Dendritic cell treated with granulocyte-macrophage colony-stimulating factor and Interleukin-4, amounts not matched to agents 40 ng/mL and 50 ng/mL, for 4 days (primary cell): ENCODE data around the gene CREB3.

Experiments
- H3K27ac Mint-ChIP-seq: one replicate; pipeline ENCODE4 v1.8.0; 2022; ENCODE audit warnings: mild to moderate bottlenecking, mixed read lengths
- H3K27me3 Mint-ChIP-seq: one replicate; pipeline ENCODE4 v1.8.0; 2022; ENCODE audit warnings: mild to moderate bottlenecking, mixed read lengths
- H3K36me3 Mint-ChIP-seq: one replicate; pipeline ENCODE4 v1.8.0; 2022; ENCODE audit warnings: low read depth, mixed read lengths
- H3K4me1 Mint-ChIP-seq: one replicate; pipeline ENCODE4 v1.8.0; 2022; ENCODE audit warnings: low read depth, mixed read lengths
- H3K4me3 Mint-ChIP-seq: one replicate; pipeline ENCODE4 v1.8.0; 2022; ENCODE audit warnings: mild to moderate bottlenecking, moderate library complexity, mixed read lengths
- H3K9me3 Mint-ChIP-seq: one replicate; pipeline ENCODE4 v1.8.0; 2022; ENCODE audit warnings: mixed read lengths
- intact Hi-C: fragments of 100-400 bp; cut with micrococcal nuclease; formaldehyde crosslinking; loops from one replicate; pipeline ENCODE4 v1.15.0; 2022

Gene CREB3

DNA sequence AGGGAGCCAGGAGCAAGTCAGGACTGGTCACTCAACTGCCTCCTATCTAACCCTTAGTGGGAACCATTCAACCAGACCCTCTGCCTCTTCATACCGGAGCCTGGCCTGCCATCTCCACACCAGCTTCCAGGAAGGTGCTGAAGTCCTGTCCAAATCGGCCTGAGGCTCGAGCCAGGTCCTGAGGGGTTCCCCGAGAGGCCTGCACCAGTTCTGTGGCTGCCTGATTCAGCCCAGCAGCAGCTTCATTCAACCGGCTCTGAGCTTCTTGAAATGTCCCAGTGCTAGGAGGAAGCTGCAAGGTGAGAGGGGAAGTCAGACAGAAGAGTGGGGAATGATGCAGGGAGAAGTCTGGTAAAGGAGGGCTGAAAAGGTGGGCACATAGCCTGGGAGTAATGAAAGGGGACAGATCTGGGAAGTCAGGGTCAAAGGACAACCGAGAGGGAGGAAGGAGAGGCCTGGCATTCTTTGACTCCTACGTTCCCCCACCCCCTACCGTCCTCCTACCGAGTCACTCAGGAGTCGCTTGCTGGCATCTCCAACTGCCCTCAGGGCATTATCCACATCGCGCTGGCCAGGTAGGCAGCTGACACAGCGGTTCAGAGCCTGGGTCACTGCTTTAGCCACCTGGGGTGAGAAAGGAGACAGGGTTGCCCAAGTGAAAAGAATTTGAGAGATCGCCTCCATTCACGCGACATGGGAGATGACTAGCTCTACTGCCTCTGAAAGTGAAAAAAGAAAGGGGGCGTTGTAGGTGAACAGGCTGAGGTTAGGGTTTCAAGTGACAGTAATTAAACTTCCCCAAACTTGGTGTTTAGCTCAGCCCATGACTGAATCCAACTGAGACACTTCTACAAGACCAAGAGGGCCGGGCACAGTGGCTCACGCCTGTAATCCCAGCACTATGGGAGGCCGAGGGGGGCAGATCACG lies 20.7 kb upstream of the CREB3 start:
- intact Hi-C loops: no loop called here
- Mint-ChIP-seq H3K27ac (no peak overlapping the region), H3K4me3 (no peak overlapping the region), H3K9me3 (no peaks in the 10 kb centered on the region), H3K27me3 (no peaks in the 10 kb centered on the region), H3K36me3 (no peaks in the 10 kb centered on the region), H3K4me1 (peaks cover 11% of the 10 kb centered on the region)

DNA sequence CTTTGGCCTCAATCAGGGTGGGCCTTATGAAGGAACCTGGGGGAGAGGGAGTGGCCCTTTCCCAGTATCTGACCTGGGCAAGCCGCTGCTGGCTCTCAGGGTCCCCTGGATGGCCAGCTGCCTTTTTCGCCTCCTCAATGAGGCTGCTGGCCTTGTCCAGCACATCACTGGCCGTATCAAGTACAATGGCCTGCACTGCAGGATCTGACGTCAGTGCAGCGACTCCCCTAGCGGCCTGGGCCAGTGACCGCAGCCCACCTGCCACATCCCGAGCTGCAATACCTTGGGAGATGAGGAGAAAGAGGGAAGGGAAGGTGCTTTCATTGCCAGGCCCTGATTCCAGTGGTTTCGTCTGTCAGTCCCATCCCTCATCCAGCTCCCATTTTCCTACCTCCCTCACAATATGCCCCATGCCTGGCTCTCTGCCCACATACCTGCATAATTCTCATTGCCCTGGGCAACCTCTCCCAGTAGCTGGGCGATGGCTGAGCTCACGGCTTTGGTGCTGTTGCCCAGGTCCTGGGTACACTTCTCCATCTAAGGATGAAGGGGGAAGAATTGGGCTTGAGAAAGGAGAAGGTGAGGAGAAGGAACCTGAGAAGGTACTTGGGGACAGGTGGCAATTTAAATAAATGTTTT lies 19.6 kb upstream of the CREB3 start:
- Mint-ChIP-seq H3K27me3 (no peaks in the 10 kb centered on the region), H3K4me3 (no peak overlapping the region), H3K27ac (no peak overlapping the region), H3K36me3 (no peaks in the 10 kb centered on the region), H3K4me1 (no peaks in the 10 kb centered on the region), H3K9me3 (no peaks in the 10 kb centered on the region)
- intact Hi-C loops: no loop called here

GRCh38 chr9:35713578-35713977 lies 18.9 kb upstream of the CREB3 start:
- Mint-ChIP-seq H3K4me3 (no peak overlapping the region), H3K4me1 (no peaks in the 10 kb centered on the region), H3K36me3 (no peaks in the 10 kb centered on the region), H3K27ac (no peak overlapping the region), H3K27me3 (no peaks in the 10 kb centered on the region), H3K9me3 (no peaks in the 10 kb centered on the region)
- intact Hi-C loops: no loop called here

- no peaks in the 10 kb centered on the region for H3K36me3 Mint-ChIP-seq
- no peak overlapping the region for H3K4me3 Mint-ChIP-seq
- no peaks in the 10 kb centered on the region for H3K9me3 Mint-ChIP-seq
- intact Hi-C loops: no loop called here
- H3K4me1 Mint-ChIP-seq: peaks cover 3% of the 10 kb centered on the region
- no peaks in the 10 kb centered on the region for H3K27me3 Mint-ChIP-seq
- no peak overlapping the region for H3K27ac Mint-ChIP-seq
Measured at GRCh38 chr9:35714123-35714522, 18.3 kb upstream of the CREB3 start.

DNA sequence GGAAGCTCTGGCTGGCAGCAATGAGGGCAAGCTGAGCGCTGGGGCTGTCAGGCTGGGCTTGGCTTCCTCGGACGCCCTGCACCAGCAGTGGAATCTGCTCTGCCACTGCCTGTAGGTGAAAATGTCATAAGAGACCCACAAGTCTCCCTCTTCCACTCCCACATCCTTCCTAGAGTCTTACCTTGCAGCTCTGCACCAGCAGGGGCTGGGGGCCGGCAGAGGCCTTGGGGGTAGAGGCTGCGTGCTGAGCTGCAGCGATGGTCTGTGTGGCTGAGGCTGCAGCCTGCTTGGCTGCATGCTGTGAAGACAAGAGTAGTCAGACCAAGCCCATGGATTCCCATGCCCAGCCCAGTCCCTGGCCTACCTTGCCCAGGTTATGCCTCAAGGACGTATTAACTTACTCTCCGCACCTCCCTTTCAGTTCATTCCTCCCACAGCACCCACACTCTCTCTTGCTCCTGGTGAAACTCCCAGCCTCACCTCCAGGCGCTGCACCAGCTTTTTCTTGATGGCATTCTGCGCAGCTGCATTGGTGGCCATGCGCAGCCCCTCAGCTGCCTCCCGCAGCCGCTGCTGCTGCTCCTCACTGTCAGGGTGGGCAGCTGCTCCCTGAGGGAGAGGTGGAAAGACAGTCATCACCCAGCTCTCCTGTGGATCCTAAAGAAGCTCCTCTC lies 17.8 kb upstream of the CREB3 start:
- Mint-ChIP-seq H3K4me1 (peaks cover 9% of the 10 kb centered on the region), H3K27me3 (no peaks in the 10 kb centered on the region), H3K4me3 (no peak overlapping the region), H3K27ac (no peak overlapping the region), H3K36me3 (no peaks in the 10 kb centered on the region), H3K9me3 (no peaks in the 10 kb centered on the region)
- intact Hi-C loops: no loop called here

DNA sequence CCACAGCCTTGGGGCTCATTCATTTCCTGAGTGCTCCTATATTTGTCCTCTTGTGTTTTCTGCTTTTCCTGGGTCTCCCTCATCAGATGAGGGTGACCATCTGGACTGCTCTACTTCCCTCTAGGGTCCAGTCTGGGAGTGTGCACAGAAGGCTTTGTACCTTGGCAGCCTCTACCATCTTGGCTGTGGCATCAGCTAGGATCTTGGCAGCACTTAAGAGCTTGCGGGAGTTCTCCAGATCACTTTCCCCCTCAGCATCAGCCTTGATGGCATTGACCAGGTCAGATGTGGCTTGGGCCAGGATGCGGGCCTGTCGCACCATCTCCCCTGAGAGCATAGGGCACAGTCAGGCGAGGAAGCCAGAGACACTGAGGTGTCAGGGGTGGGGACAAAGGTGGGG lies 16.2 kb upstream of the CREB3 start:
- intact Hi-C loops: no loop called here
- no peak overlapping the region for H3K27ac Mint-ChIP-seq
- H3K9me3 Mint-ChIP-seq: no peaks in the 10 kb centered on the region

DNA sequence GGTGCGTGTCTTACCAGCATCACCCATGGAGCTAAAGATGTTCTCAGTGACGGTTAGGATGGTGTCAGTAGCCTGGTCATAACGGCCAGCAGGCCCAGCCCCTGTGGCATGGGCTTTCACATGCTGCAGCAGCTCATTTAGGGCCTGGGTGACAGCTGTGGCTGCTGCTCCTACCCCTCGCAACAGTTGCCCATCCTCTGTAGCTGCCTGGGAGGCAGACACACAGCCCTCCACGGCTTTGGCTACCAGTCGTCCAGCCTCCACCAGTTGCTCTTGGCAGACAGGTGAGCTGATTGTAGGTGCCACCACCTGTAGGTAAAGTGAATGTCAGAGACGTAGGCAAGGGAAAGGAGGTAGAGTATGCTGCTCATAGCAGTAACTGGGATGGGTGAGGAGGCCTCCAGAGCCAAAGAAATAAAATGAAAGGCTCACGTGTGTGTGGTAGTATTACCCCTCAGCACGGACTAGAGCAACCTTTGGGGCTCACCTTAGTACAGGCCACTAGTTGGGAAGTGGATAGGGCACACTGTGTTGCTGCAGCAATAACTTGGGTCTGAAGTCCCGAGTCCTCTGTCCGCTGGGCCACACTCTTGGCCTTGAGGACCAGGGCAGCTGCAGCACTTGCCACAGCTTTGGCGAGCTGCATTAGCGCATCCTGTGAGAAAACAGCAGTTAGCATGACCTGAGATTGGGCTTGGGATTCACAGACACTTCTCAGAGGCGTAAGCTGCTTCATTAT lies 15.2 kb upstream of the CREB3 start:
- H3K4me1 Mint-ChIP-seq: peaks cover 21% of the 10 kb centered on the region
- no peaks in the 10 kb centered on the region for H3K36me3 Mint-ChIP-seq
- no peak overlapping the region for H3K27ac Mint-ChIP-seq
- intact Hi-C loops: no loop called here
- no peaks in the 10 kb centered on the region for H3K27me3 Mint-ChIP-seq
- no peak overlapping the region for H3K4me3 Mint-ChIP-seq
- no peaks in the 10 kb centered on the region for H3K9me3 Mint-ChIP-seq

More for the DNA sequence above, 16.2 kb upstream of the CREB3 start:
- H3K4me3 Mint-ChIP-seq: no peak overlapping the region
- no peaks in the 10 kb centered on the region for H3K36me3 Mint-ChIP-seq
- no peaks in the 10 kb centered on the region for H3K27me3 Mint-ChIP-seq
- H3K4me1 Mint-ChIP-seq: peaks cover 11% of the 10 kb centered on the region

- no peaks in the 10 kb centered on the region for H3K27me3 Mint-ChIP-seq
- H3K36me3 Mint-ChIP-seq: no peaks in the 10 kb centered on the region
- no peak overlapping the region for H3K4me3 Mint-ChIP-seq
- no peak overlapping the region for H3K27ac Mint-ChIP-seq
- H3K4me1 Mint-ChIP-seq: peaks cover 22% of the 10 kb centered on the region
- intact Hi-C loops: no loop called here
- H3K9me3 Mint-ChIP-seq: no peaks in the 10 kb centered on the region
Measured at GRCh38 chr9:35718721-35719511, 13.6 kb upstream of the CREB3 start.

- intact Hi-C loops: no loop called here
- H3K27ac Mint-ChIP-seq: no peak overlapping the region
- H3K4me1 Mint-ChIP-seq: peaks cover 22% of the 10 kb centered on the region
- no peaks in the 10 kb centered on the region for H3K36me3 Mint-ChIP-seq
- no peaks in the 10 kb centered on the region for H3K27me3 Mint-ChIP-seq
- H3K4me3 Mint-ChIP-seq: no peak overlapping the region
- no peaks in the 10 kb centered on the region for H3K9me3 Mint-ChIP-seq
Measured at GRCh38 chr9:35719546-35719945, 12.9 kb upstream of the CREB3 start.

- H3K27me3 Mint-ChIP-seq: no peaks in the 10 kb centered on the region
- H3K4me3 Mint-ChIP-seq: no peak overlapping the region
- intact Hi-C loops: no loop called here
- H3K9me3 Mint-ChIP-seq: no peaks in the 10 kb centered on the region
- H3K27ac Mint-ChIP-seq: no peak overlapping the region
- peaks cover 22% of the 10 kb centered on the region for H3K4me1 Mint-ChIP-seq
- H3K36me3 Mint-ChIP-seq: no peaks in the 10 kb centered on the region
Measured at GRCh38 chr9:35723426-35723825, 9.0 kb upstream of the CREB3 start.

GRCh38 chr9:35723908-35724307 lies 8.6 kb upstream of the CREB3 start:
- Mint-ChIP-seq H3K4me1 (peaks cover 21% of the 10 kb centered on the region), H3K9me3 (no peaks in the 10 kb centered on the region), H3K4me3 (no peak overlapping the region), H3K27me3 (no peaks in the 10 kb centered on the region), H3K36me3 (no peaks in the 10 kb centered on the region), H3K27ac (no peak overlapping the region)
- intact Hi-C loops: no loop called here

DNA sequence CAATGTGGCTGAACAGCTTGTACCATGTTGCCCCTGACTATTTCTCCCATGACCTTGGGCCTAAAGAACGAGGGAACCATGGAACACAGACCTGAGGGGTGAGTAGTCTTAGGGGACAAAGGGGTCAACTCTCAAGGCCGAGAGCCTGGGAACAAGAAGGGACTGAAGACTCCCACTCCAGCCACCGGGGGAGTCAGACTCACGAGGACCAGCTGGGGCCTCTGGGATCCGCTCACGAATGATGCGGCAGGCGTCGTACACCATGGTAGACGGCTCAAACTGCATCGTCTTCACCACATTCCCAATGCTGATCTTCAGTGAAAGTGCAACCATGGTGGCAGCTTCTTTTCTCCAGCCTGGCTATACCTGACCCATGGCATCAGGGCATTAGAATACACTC lies 7.1 kb upstream of the CREB3 start:
- intact Hi-C loops: no loop called here
- H3K4me1 Mint-ChIP-seq: peaks cover 11% of the 10 kb centered on the region
- H3K4me3 Mint-ChIP-seq: no peak overlapping the region
- no peaks in the 10 kb centered on the region for H3K9me3 Mint-ChIP-seq
- H3K27ac Mint-ChIP-seq: no peak overlapping the region
- no peaks in the 10 kb centered on the region for H3K36me3 Mint-ChIP-seq
- no peaks in the 10 kb centered on the region for H3K27me3 Mint-ChIP-seq

DNA sequence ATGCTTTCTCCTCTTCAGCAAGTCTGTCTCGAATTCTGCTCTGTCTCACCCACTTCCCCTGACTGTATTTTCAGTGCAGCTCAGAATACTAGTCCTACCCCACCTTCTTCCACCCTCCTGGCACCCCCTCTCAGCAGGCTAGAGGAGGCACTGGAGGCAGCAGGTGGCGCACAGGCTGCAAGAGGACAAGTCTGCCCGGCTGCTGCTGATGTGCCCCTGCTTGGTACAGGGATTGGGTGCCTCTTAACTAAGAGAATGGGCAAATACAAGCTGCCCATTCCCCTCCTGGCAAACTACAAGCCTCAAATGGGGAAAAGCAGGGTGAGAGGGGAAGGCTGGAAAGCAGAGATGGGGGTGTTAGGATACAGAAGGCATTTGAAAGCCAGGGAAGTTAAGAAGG lies 5.5 kb upstream of the CREB3 start:
- no peak overlapping the region for H3K27ac Mint-ChIP-seq
- H3K4me3 Mint-ChIP-seq: peak overlapping the region; percentile 41

More for the DNA sequence above, 5.5 kb upstream of the CREB3 start:
- H3K9me3 Mint-ChIP-seq: no peaks in the 10 kb centered on the region
- intact Hi-C loops: no loop called here
- H3K36me3 Mint-ChIP-seq: peaks cover 9% of the 10 kb centered on the region
- H3K4me1 Mint-ChIP-seq: peaks cover 5% of the 10 kb centered on the region
- no peaks in the 10 kb centered on the region for H3K27me3 Mint-ChIP-seq
